IgD-negative memory B cell (primary cell): Measurements from ENCODE around the gene TERB1. TPM values are rescaled to one million over a fixed set of nuclear protein-coding genes. Genes with fewer than 3 reads are reported as not detected.

Experiments used
- H3K27ac Mint-ChIP-seq, 3 donors: one replicate each; pipeline ENCODE4 v1.8.0; 2020 to 2022; ENCODE audit warnings: mild to moderate bottlenecking in 3 of 3, mixed read lengths in 3 of 3, moderate library complexity in 1 of 3
- H3K27me3 Mint-ChIP-seq: one replicate; pipeline ENCODE4 v1.8.0; 2021; ENCODE audit warnings: mixed read lengths
- H3K36me3 Mint-ChIP-seq: one replicate; pipeline ENCODE4 v1.8.0; 2020; ENCODE audit warnings: mild to moderate bottlenecking, mixed read lengths
- H3K4me1 Mint-ChIP-seq, 3 donors: one replicate each; pipeline ENCODE4 v1.8.0; 2020 to 2022; ENCODE audit warnings: mixed read lengths in 3 of 3, mild to moderate bottlenecking in 1 of 3
- H3K4me3 Mint-ChIP-seq, 4 donors: one replicate each; pipeline ENCODE4 v1.8.0; 2020 to 2022; ENCODE audit warnings: mild to moderate bottlenecking in 4 of 4, mixed read lengths in 4 of 4, moderate library complexity in 3 of 4
- H3K9me3 Mint-ChIP-seq, 3 donors: one replicate each; pipeline ENCODE4 v1.8.0; 2020 to 2021; ENCODE audit warnings: mixed read lengths in 3 of 3, mild to moderate bottlenecking in 1 of 3
- polyA plus RNA-seq: library from polyadenylated mRNA; unstranded; fragments of 300-500 nt; fragmentation: Illumina TruSeq; gene quantifications from one replicate; pipeline ENCODE4 v1.2.3, GENCODE V29; 2021

Gene TERB1
- polyA plus RNA-seq, 1 donor from 2014 or later: not detected

DNA sequence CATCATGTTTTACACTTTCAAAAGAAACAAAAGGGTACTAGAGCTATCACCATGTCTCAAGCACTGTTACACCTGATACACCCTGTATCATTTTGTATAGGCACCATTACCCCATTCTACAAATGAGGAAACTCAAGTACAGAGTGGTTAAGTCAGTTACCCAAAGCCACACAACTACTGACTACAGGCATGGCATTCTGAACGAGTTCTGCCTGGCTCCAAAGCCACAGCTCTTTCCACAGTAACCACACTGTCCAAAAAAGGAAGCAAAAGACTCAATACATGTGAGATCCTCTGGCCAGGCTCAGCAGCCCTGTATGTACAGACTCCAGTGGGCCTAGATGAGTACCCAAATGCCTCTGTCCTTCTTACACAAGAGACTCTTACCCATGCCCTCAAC lies 54.7 kb downstream of the TERB1 start:
- no peak overlapping the region for H3K4me3 Mint-ChIP-seq
- no peaks in the 10 kb centered on the region for H3K27me3 Mint-ChIP-seq
- peaks cover 21 to 28% (median 22%) of the 10 kb centered on the region in 3 donors for H3K4me1 Mint-ChIP-seq
- H3K27ac Mint-ChIP-seq: no peak overlapping the region
- H3K36me3 Mint-ChIP-seq: peaks cover 6% of the 10 kb centered on the region
- H3K9me3 Mint-ChIP-seq: no peaks in the 10 kb centered on the region

GRCh38 chr16:66746048-66746447 lies 55.3 kb downstream of the TERB1 start:
- Mint-ChIP-seq H3K27me3 (no peaks in the 10 kb centered on the region), H3K4me1 (peaks cover 21 to 31% (median 22%) of the 10 kb centered on the region in 3 donors), H3K36me3 (peaks cover 6% of the 10 kb centered on the region), H3K9me3 (no peaks in the 10 kb centered on the region), H3K27ac (no peak overlapping the region), H3K4me3 (peak overlapping the region in 2 of 4 donors; percentile 17 to 46)

DNA sequence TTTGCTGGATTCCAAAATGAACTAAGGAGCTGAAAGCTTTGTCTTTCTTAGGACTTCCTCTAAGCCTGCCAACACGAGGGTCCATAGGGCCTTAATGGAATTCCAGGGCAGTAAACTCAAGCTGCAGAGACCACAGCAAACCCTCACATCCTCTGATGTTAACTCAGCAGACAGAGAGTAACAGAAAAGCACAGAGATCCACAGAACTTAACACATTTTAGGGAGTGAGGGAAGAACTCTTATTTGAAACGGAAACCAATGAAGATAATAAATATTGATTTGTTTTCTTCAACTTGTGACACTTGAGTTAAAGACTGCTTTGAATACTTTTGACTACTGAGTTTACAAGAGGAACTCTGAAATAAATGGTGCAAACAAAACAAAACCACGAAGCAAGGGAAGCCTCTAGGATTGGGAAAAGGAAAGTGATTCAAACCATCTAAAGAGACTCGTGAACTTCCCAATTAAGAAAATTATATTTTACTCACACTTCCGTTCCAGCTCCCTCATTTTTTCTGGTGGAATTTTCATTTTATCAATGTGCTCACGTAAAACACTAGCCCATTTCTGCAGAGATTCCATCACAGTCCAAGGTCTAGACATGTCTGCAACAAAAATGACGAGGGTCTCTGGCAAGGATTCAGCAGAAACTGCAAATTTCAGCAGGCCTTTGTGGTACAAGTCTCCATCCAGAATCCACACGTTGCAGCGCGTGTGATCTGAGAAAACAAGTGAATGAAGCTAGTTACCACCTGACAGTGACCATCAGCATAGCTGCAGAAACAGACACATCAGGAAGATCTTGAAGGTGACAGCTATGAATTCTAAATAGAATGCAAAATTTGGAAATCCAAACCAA lies 59.2 kb downstream of the TERB1 start:
- no peaks in the 10 kb centered on the region for H3K27me3 Mint-ChIP-seq

GRCh38 chr16:66741169-66741900 lies 60.0 kb downstream of the TERB1 start:
- Mint-ChIP-seq H3K27ac (no peak overlapping the region), H3K4me1 (peaks cover 2 to 17% (median 10%) of the 10 kb centered on the region in 3 donors), H3K27me3 (no peaks in the 10 kb centered on the region), H3K36me3 (peaks cover 3% of the 10 kb centered on the region), H3K4me3 (no peak overlapping the region), H3K9me3 (no peaks in the 10 kb centered on the region)

More for the DNA sequence above, 59.2 kb downstream of the TERB1 start:
- peaks cover 3% of the 10 kb centered on the region for H3K36me3 Mint-ChIP-seq
- no peak overlapping the region for H3K27ac Mint-ChIP-seq
- H3K9me3 Mint-ChIP-seq: no peaks in the 10 kb centered on the region
- peaks cover 6 to 20% (median 10%) of the 10 kb centered on the region in 3 donors for H3K4me1 Mint-ChIP-seq
- H3K4me3 Mint-ChIP-seq: no peak overlapping the region

DNA sequence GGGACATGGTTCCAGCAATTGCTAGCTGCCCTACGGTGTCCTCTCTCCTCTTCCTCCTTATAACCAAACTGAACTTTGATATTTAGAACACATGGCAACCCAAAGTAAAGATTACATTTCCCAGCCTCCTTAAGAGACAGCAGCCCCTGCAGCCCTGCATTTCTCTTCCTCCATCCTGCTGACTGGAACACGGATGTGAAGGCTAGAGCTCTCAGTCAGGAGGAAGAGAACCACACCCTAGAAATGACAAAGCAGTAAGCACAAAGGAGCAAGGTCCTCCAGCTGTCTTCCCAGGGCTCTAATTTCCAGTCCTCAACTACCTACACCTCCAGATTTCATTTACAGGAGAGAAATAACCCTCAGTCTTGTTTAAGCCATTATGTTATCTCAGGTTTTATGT lies 60.9 kb downstream of the TERB1 start:
- Mint-ChIP-seq H3K4me1 (peaks cover 2 to 14% (median 7%) of the 10 kb centered on the region in 3 donors), H3K27me3 (no peaks in the 10 kb centered on the region), H3K9me3 (no peaks in the 10 kb centered on the region), H3K4me3 (no peak overlapping the region), H3K36me3 (peaks cover 3% of the 10 kb centered on the region), H3K27ac (no peak overlapping the region)

DNA sequence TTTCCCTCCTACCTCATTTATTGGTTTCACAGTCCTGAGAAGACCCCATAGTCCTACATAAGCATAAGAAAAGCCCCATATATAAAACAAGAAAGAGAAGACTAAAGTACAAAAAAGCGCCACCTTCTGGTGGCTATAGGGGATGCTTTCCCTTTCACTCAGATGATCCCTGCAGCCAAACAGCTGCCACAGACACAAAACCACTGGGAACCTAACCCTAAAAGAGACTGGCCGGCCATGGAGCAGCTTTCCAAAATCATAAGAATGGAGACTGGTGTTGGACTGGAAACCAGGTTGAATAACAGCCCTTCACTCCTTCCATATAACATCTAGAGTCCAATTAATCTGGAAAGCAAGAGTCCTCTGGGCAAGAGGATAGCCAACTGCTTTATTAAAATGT lies 61.4 kb downstream of the TERB1 start:
- Mint-ChIP-seq H3K9me3 (no peaks in the 10 kb centered on the region), H3K4me3 (no peak overlapping the region), H3K27me3 (no peaks in the 10 kb centered on the region), H3K36me3 (peaks cover 3% of the 10 kb centered on the region), H3K27ac (no peak overlapping the region), H3K4me1 (peaks cover 2 to 14% (median 7%) of the 10 kb centered on the region in 3 donors)

GRCh38 chr16:66735891-66736290 lies 65.5 kb downstream of the TERB1 start:
- H3K27me3 Mint-ChIP-seq: no peaks in the 10 kb centered on the region
- H3K4me1 Mint-ChIP-seq: peaks cover 0 to 10% (median 7%) of the 10 kb centered on the region in 3 donors
- H3K27ac Mint-ChIP-seq: peak overlapping the region in 1 of 3 donors; percentile 35
- H3K36me3 Mint-ChIP-seq: peaks cover 3% of the 10 kb centered on the region
- no peaks in the 10 kb centered on the region for H3K9me3 Mint-ChIP-seq
- H3K4me3 Mint-ChIP-seq: no peak overlapping the region

DNA sequence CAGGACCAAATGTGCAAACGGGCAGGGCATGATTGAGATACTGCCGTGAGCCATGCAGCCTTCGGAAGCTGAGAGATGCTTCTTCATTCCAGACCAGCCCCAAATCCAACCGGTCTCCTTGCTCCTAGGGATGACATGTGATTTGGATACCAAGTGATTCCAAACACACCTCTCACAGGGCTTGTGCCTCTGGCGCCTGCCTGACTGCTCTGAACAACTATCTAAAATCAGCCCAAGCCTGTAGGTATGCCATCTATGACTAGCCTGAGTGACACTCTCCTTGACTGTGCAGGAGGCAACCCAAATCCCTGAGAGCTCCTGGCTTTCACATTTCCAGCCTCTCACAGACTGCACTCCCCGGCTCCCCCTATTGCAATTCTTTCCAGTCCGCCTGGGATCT lies 70.3 kb downstream of the TERB1 start:
- Mint-ChIP-seq H3K36me3 (peaks cover 6% of the 10 kb centered on the region), H3K27ac (peak overlapping the region in 1 of 3 donors; percentile 21)

GRCh38 chr16:66728804-66729203 lies 72.6 kb downstream of the TERB1 start:
- peaks cover 5% of the 10 kb centered on the region in 3 donors for H3K4me1 Mint-ChIP-seq
- no peak overlapping the region for H3K27ac Mint-ChIP-seq
- H3K36me3 Mint-ChIP-seq: peaks cover 12% of the 10 kb centered on the region
- H3K4me3 Mint-ChIP-seq: no peak overlapping the region
- H3K27me3 Mint-ChIP-seq: no peaks in the 10 kb centered on the region
- H3K9me3 Mint-ChIP-seq: no peaks in the 10 kb centered on the region

More for the DNA sequence above, 70.3 kb downstream of the TERB1 start:
- H3K4me1 Mint-ChIP-seq: peaks cover 5% of the 10 kb centered on the region in 3 donors
- no peaks in the 10 kb centered on the region for H3K9me3 Mint-ChIP-seq
- H3K27me3 Mint-ChIP-seq: no peaks in the 10 kb centered on the region
- no peak overlapping the region for H3K4me3 Mint-ChIP-seq

DNA sequence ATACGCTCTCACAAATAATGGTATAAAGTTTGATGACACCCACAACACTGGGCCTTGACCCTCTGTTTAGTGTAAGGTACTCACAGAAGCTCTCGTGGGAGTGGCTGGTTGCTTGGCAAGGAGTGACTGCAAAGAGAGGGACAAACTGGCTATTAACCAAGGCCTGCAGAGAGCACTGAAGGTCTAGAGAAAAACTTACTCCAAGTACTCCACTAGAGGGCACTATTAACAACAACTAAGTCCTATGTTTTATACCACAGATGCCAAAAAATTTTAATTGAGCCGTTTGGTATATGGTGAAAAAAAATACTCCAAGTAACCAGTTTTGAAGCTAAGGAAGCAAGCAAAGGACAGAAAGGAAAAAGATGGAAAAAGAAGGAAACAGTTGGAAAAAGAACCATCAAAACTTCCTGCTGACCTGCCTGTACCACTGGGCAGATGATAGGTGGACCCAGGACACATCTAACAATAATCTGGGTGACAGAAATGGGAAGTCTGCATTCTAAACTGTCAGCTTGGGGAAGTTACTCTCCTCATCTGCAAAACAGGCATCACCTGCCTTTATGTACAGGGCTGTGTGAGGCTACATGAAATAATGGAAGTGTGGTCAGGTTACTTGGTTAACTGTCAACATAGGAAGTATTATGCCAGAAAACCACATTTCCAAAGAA lies 73.1 kb downstream of the TERB1 start:
- H3K9me3 Mint-ChIP-seq: no peaks in the 10 kb centered on the region
- H3K27me3 Mint-ChIP-seq: no peaks in the 10 kb centered on the region
- H3K4me1 Mint-ChIP-seq: peaks cover 5% of the 10 kb centered on the region in 3 donors
- no peak overlapping the region for H3K27ac Mint-ChIP-seq
- H3K4me3 Mint-ChIP-seq: no peak overlapping the region
- peaks cover 12% of the 10 kb centered on the region for H3K36me3 Mint-ChIP-seq

DNA sequence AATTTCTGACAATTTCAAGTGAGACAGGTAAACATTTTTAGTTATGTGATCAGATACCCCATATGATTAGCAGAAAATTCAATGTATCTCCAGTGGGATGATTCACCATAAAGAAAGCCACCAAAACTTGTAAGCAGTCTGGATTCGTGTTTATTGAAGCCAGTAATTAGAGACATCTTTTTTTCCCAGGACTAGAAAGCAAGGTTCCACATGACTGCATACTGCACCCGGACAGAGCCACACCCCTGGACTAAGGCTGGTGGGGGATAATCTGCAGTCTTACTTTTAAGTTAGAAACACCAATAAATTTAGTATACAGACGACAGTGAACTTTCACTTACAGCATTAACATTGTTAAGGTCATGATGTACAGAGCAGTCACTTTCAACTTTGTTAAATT lies 80.6 kb downstream of the TERB1 start:
- no peaks in the 10 kb centered on the region for H3K27me3 Mint-ChIP-seq
- no peaks in the 10 kb centered on the region for H3K4me1 Mint-ChIP-seq
- no peak overlapping the region for H3K27ac Mint-ChIP-seq
- H3K9me3 Mint-ChIP-seq: no peaks in the 10 kb centered on the region
- H3K4me3 Mint-ChIP-seq: no peak overlapping the region
- peaks cover 13% of the 10 kb centered on the region for H3K36me3 Mint-ChIP-seq

GRCh38 chr16:66719246-66719645 lies 82.1 kb downstream of the TERB1 start:
- Mint-ChIP-seq H3K4me3 (no peak overlapping the region), H3K4me1 (no peaks in the 10 kb centered on the region), H3K27me3 (no peaks in the 10 kb centered on the region), H3K36me3 (peaks cover 7% of the 10 kb centered on the region), H3K27ac (no peak overlapping the region), H3K9me3 (no peaks in the 10 kb centered on the region)

GRCh38 chr16:66717776-66718175 lies 83.6 kb downstream of the TERB1 start:
- Mint-ChIP-seq H3K27me3 (no peaks in the 10 kb centered on the region), H3K27ac (no peak overlapping the region), H3K4me1 (no peaks in the 10 kb centered on the region), H3K4me3 (no peak overlapping the region), H3K9me3 (no peaks in the 10 kb centered on the region), H3K36me3 (peaks cover 7% of the 10 kb centered on the region)

GRCh38 chr16:66717112-66717675 lies 84.2 kb downstream of the TERB1 start:
- no peaks in the 10 kb centered on the region for H3K9me3 Mint-ChIP-seq
- peak overlapping the region in 1 of 4 donors; percentile 63 for H3K4me3 Mint-ChIP-seq
- H3K27ac Mint-ChIP-seq: no peak overlapping the region
- H3K27me3 Mint-ChIP-seq: peaks cover 3% of the 10 kb centered on the region
- peaks cover 7% of the 10 kb centered on the region for H3K36me3 Mint-ChIP-seq
- no peaks in the 10 kb centered on the region for H3K4me1 Mint-ChIP-seq
